Ishikawa (cell line): Measurements from ENCODE around the gene FKBP14.

Experiments
- CEBPB ChIP-seq: IDR thresholded peaks from 2 replicates; pipeline ENCODE4 v1.6.1; 2012
- CREB1 ChIP-seq: IDR thresholded peaks from 2 replicates; pipeline ENCODE4 v1.6.1; 2012; ENCODE audit warnings: low read depth
- EGR1 ChIP-seq: IDR thresholded peaks from 2 replicates; pipeline ENCODE4 v1.6.1; 2012
- EP300 ChIP-seq: IDR thresholded peaks from 2 replicates; pipeline ENCODE4 v1.6.1; 2012; ENCODE audit warnings: borderline replicate concordance
- FOXM1 ChIP-seq: IDR thresholded peaks from 2 replicates; pipeline ENCODE4 v1.6.1; 2012; ENCODE audit warnings: low read depth, borderline replicate concordance
- MAX ChIP-seq: IDR thresholded peaks from 2 replicates; pipeline ENCODE4 v1.6.1; 2012
- NFIC ChIP-seq: IDR thresholded peaks from 2 replicates; pipeline ENCODE4 v1.6.1; 2012
- RAD21 ChIP-seq: IDR thresholded peaks from 2 replicates; pipeline ENCODE4 v1.6.1; 2012; ENCODE audit warnings: low read depth
- REST ChIP-seq: IDR thresholded peaks from 2 replicates; pipeline ENCODE4 v1.6.1; 2012; ENCODE audit warnings: low read depth, mild to moderate bottlenecking
- TAF1 ChIP-seq: IDR thresholded peaks from 2 replicates; pipeline ENCODE4 v1.6.1; 2012; ENCODE audit warnings: low read depth, mild to moderate bottlenecking
- TCF12 ChIP-seq: IDR thresholded peaks from 2 replicates; pipeline ENCODE4 v1.6.1; 2012; ENCODE audit warnings: low read depth
- TEAD4 ChIP-seq: IDR thresholded peaks from 2 replicates; pipeline ENCODE4 v1.6.1; 2012
- USF1 ChIP-seq: IDR thresholded peaks from 2 replicates; pipeline ENCODE4 v1.6.1; 2012
- YY1 ChIP-seq: IDR thresholded peaks from 2 replicates; pipeline ENCODE4 v1.6.1; 2012; ENCODE audit warnings: low read depth
- ZBTB7A ChIP-seq: IDR thresholded peaks from 2 replicates; pipeline ENCODE4 v1.6.1; 2012; ENCODE audit warnings: low read depth

The FKBP14 gene

GRCh38 chr7:29968683-29969395 lies 57.7 kb downstream of the FKBP14 start:
- TF ChIP-seq USF1: no peak
- no peak for TF ChIP-seq MAX
- no peak for TF ChIP-seq TCF12
- TF ChIP-seq ZBTB7A: no peak
- no peak for TF ChIP-seq REST
- no peak for TF ChIP-seq FOXM1

- TF ChIP-seq ZBTB7A: no peak
- no peak for TF ChIP-seq RAD21
- TF ChIP-seq EGR1: no peak
- TF ChIP-seq FOXM1: no peak
- no peak for TF ChIP-seq YY1
- no peak for TF ChIP-seq TAF1
- no peak for TF ChIP-seq NFIC
- no peak for TF ChIP-seq TCF12
- no peak for TF ChIP-seq CEBPB
These were observed 61.5 kb downstream of the FKBP14 start for GRCh38 chr7:29965030-29965429.

- TF ChIP-seq TCF12 (no peak), ZBTB7A (no peak), TEAD4 (no peak), FOXM1 (no peak), MAX (no peak), YY1 (no peak), EGR1 (no peak), NFIC (no peak), RAD21 (no peak), USF1 (no peak), CREB1 (no peak), TAF1 (no peak), EP300 (no peak), REST (no peak)
These were observed 64.5 kb downstream of the FKBP14 start for GRCh38 chr7:29962035-29962434.
